HepG2 (cell line): ENCODE results near the gene VEGFB. TPM values are rescaled to one million over a fixed set of nuclear protein-coding genes. Genes with fewer than 3 reads are reported as not detected.

ENCODE experiments used
- BRD4 ChIP-seq: sonication (generic); formaldehyde crosslinking; IDR thresholded peaks from 2 replicates; pipeline ENCODE4 v1.4.0; 2020; ENCODE audit warnings: missing genetic modification reagents
- DMAP1 ChIP-seq: IDR thresholded peaks from 2 replicates; pipeline ENCODE4 v1.6.1; 2016
- DR1 ChIP-seq: sonication (generic); formaldehyde crosslinking; IDR thresholded peaks from 2 replicates; pipeline ENCODE4 v1.8.0; 2021; ENCODE audit warnings: mild to moderate bottlenecking, missing genetic modification reagents, inconsistent platforms
- HNRNPUL1 ChIP-seq: fragments of 200-400 bp; formaldehyde crosslinking; IDR thresholded peaks from 2 replicates; pipeline ENCODE4 v1.6.1; 2017; ENCODE audit warnings: low read depth, mild to moderate bottlenecking, low read length, moderate library complexity
- KAT8 ChIP-seq: IDR thresholded peaks from 2 replicates; pipeline ENCODE4 v1.6.1; 2016; ENCODE audit warnings: missing genetic modification reagents, missing compliant biosample characterization
- RBM22 ChIP-seq: fragments of 200-400 bp; formaldehyde crosslinking; optimal IDR thresholded peaks from 2 replicates; pipeline ENCODE3; 2017; ENCODE audit warnings: mild to moderate bottlenecking, low read length, moderate library complexity
- RCOR2 ChIP-seq: IDR thresholded peaks from 2 replicates; pipeline ENCODE4 v1.6.1; 2016; ENCODE audit warnings: missing biosample characterization, missing genetic modification reagents
- SATB2 ChIP-seq: sonication (generic); formaldehyde crosslinking; IDR thresholded peaks from 2 replicates; pipeline ENCODE4 v1.5.0; 2020; ENCODE audit warnings: missing genetic modification reagents
- ZFP41 ChIP-seq: sonication (generic); formaldehyde crosslinking; IDR thresholded peaks from 2 replicates; pipeline ENCODE4 v1.4.0; 2020; ENCODE audit warnings: mild to moderate bottlenecking, missing genetic modification reagents, borderline replicate concordance
- ZNF674 ChIP-seq: sonication (generic); formaldehyde crosslinking; IDR thresholded peaks from 2 replicates; pipeline ENCODE4 v1.5.0; 2020; ENCODE audit warnings: low read depth, mild to moderate bottlenecking, missing genetic modification reagents
- ZNF766 ChIP-seq: sonication (generic); formaldehyde crosslinking; IDR thresholded peaks from 2 replicates; pipeline ENCODE4 v1.5.0; 2020; ENCODE audit warnings: missing genetic modification reagents, borderline replicate concordance
- ZNF780A ChIP-seq: sonication (generic); formaldehyde crosslinking; IDR thresholded peaks from 2 replicates; pipeline ENCODE4 v1.8.0; 2022; ENCODE audit warnings: mild to moderate bottlenecking, missing genetic modification reagents, moderate library complexity
- polyA plus RNA-seq, 8 experiments: library from polyadenylated mRNA; depleted of rRNA in 3 of 8; stranded (reverse) in 7 of 8; unstranded in 1 of 8; fragments of >200 nt; fragmentation: Illumina TruSeq in 4 of 8; extraction: Trizol in 4 of 8; gene quantifications; 2 replicates each; pipeline versions ENCODE4 v1.2.1 to v1.2.3, GENCODE V29; 2011 to 2016; ENCODE audit warnings: low read depth in 4 of 8, missing spikeins in 1 of 8, mixed read lengths in 1 of 8; ENCODE audit not compliant: insufficient read depth in 1 of 8
- total RNA-seq, 5 experiments: library from RNA; depleted of rRNA; stranded (reverse); fragments of >200 nt; fragmentation: Illumina TruSeq; extraction: Trizol; gene quantifications; 2 replicates each; pipeline ENCODE4 v1.2.3, GENCODE V29; 2016; ENCODE audit warnings: low read depth in 1 of 5
- TF ChIP-seq, protein P1 (sequence below): sonication (generic); formaldehyde crosslinking; IDR thresholded peaks from 2 replicates; pipeline ENCODE4 v1.4.0; 2020; ENCODE audit warnings: missing genetic modification reagents
- TF ChIP-seq, protein P2 (sequence below): IDR thresholded peaks from 2 replicates; pipeline ENCODE4 v1.6.1; 2016; ENCODE audit warnings: low read depth
- TF ChIP-seq, protein P3 (sequence below): sonication (generic); formaldehyde crosslinking; conservative IDR thresholded peaks from 2 replicates; pipeline ENCODE4 v1.4.0; 2020; ENCODE audit warnings: mild to moderate bottlenecking, missing genetic modification reagents, moderate library complexity
- TF ChIP-seq, protein P4 (sequence below): IDR thresholded peaks from 2 replicates; pipeline ENCODE4 v1.6.1; 2016; ENCODE audit warnings: missing compliant biosample characterization, missing genetic modification reagents, borderline replicate concordance

Gene VEGFB
- total and polyA plus RNA-seq, 2 of the 13 experiments (the other 11 are each of a cell fraction or from before 2014, with no cell fraction given), result 9.0 to 11.3 TPM

DNA sequence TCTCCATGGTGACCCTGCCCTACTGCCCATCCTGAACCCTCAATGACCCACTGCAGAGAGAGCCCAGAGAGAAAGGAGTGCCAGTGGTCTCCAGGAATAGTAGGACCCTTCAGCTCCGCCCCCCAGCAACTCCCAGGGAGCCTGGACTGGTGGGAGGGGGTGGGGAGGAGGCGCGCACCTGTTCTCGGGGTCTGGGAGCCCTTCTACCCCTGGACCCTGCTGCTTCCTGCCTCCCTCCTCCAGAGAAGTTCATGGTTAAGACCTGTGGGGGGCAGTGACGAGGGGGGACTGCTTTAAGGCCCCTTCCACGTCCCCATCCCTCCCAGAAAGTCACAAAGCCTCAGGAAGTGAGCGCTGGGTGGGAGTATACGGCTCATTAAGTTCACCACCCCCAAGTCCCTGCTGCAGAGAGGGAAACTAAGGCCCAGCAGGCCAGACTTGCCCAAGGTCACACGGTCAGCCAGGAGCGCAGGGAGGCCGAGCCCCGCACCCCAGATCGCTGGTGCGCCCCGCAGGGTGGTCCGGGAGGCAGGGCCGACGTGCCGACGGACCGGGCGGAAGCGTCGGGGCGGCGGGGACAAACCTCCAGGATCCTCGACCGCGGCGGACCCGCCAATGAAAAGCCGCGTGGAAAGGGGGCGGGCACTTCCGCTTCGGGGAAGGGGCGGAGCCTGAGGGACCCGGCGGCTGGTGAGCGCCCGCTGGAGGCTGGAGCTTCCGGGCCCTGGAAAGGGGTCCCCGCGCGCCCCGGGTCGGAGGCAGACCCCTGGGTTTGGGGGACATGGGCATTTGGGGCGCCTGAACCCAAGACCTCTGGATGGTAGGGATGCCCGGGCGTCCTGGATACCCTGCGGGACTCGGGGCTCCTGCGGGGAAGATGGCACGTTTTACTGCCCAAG lies 8.5 kb upstream of the VEGFB start, which contains the start of the genes NUDT22 and TRPT1 (continued):
- TF ChIP-seq, protein P1, sequence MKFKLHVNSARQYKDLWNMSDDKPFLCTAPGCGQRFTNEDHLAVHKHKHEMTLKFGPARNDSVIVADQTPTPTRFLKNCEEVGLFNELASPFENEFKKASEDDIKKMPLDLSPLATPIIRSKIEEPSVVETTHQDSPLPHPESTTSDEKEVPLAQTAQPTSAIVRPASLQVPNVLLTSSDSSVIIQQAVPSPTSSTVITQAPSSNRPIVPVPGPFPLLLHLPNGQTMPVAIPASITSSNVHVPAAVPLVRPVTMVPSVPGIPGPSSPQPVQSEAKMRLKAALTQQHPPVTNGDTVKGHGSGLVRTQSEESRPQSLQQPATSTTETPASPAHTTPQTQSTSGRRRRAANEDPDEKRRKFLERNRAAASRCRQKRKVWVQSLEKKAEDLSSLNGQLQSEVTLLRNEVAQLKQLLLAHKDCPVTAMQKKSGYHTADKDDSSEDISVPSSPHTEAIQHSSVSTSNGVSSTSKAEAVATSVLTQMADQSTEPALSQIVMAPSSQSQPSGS (CRISPR knock-in tag), result peak; percentile 61; the same call in 1 of the 2 replicates
- TF ChIP-seq ZNF674, result no peak; the same call in 1 of the 2 replicates
- no peak for TF ChIP-seq RBM22
- TF ChIP-seq, protein P2, sequence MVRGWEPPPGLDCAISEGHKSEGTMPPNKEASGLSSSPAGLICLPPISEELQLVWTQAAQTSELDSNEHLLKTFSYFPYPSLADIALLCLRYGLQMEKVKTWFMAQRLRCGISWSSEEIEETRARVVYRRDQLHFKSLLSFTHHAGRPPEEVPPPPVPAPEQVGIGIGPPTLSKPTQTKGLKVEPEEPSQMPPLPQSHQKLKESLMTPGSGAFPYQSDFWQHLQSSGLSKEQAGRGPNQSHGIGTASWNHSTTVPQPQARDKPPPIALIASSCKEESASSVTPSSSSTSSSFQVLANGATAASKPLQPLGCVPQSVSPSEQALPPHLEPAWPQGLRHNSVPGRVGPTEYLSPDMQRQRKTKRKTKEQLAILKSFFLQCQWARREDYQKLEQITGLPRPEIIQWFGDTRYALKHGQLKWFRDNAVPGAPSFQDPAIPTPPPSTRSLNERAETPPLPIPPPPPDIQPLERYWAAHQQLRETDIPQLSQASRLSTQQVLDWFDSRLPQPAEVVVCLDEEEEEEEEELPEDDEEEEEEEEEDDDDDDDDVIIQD (CRISPR knock-in tag), result no peak
- TF ChIP-seq ZNF766 (CRISPR knock-in tag), result 0 out of 2 replicates have a peak, but pooled peaks have one; percentile 67
- TF ChIP-seq RCOR2 (CRISPR knock-in tag), result no peak
- no peak for TF ChIP-seq BRD4 (CRISPR knock-in tag)
- TF ChIP-seq HNRNPUL1, result no peak
- TF ChIP-seq DMAP1, result peak; percentile 32; the same call in 1 of the 2 replicates
- TF ChIP-seq, protein P3, sequence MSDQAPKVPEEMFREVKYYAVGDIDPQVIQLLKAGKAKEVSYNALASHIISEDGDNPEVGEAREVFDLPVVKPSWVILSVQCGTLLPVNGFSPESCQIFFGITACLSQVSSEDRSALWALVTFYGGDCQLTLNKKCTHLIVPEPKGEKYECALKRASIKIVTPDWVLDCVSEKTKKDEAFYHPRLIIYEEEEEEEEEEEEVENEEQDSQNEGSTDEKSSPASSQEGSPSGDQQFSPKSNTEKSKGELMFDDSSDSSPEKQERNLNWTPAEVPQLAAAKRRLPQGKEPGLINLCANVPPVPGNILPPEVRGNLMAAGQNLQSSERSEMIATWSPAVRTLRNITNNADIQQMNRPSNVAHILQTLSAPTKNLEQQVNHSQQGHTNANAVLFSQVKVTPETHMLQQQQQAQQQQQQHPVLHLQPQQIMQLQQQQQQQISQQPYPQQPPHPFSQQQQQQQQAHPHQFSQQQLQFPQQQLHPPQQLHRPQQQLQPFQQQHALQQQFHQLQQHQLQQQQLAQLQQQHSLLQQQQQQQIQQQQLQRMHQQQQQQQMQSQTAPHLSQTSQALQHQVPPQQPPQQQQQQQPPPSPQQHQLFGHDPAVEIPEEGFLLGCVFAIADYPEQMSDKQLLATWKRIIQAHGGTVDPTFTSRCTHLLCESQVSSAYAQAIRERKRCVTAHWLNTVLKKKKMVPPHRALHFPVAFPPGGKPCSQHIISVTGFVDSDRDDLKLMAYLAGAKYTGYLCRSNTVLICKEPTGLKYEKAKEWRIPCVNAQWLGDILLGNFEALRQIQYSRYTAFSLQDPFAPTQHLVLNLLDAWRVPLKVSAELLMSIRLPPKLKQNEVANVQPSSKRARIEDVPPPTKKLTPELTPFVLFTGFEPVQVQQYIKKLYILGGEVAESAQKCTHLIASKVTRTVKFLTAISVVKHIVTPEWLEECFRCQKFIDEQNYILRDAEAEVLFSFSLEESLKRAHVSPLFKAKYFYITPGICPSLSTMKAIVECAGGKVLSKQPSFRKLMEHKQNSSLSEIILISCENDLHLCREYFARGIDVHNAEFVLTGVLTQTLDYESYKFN (CRISPR knock-in tag), result peak; percentile 52
- TF ChIP-seq KAT8 (CRISPR knock-in tag), result peak; percentile 86
- TF ChIP-seq ZNF780A, result no peak
- TF ChIP-seq ZFP41 (CRISPR knock-in tag), result no peak
- TF ChIP-seq, protein P4, sequence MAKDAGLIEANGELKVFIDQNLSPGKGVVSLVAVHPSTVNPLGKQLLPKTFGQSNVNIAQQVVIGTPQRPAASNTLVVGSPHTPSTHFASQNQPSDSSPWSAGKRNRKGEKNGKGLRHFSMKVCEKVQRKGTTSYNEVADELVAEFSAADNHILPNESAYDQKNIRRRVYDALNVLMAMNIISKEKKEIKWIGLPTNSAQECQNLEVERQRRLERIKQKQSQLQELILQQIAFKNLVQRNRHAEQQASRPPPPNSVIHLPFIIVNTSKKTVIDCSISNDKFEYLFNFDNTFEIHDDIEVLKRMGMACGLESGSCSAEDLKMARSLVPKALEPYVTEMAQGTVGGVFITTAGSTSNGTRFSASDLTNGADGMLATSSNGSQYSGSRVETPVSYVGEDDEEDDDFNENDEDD (CRISPR knock-in tag), result peak; percentile 67; the same call in 1 of the 2 replicates
- TF ChIP-seq SATB2 (CRISPR knock-in tag), result 0 out of 2 replicates have a peak, but pooled peaks have one; percentile 50
- TF ChIP-seq DR1 (CRISPR knock-in tag), result peak; percentile 86
